ENCODE data around the gene CTCFL.

The CTCFL gene

DNA sequence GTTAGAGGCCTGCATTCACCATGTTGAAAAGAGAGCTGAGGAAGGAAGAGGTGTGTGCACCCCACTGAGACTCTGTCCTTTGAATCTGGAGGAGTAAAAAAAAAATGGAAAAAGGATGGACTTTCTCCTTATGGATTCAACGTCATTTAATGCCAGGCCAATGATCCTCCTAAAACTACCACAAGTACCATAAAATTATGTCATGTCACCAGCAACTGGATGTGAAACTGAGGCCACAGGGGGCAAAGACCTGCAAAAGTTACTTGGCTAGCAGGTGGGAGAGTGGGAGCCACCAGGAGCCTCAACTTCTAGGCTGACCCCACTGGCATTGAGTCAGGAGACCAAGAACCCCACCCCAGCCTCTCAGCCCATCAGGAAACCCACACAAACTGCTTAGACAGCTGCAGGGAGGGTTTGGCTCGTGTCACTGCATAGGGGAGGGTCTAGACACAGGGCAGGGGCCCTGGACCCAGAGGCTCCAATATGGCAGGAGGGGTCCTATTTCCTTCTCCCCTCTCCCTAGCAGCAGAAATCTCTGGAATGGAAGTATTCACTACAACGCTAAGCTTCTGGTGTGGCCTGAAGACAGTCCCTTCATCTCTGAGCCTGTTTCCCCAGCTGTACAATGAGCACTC, 47.0 kb upstream of the CTCFL start:
- peaks cover 41% of the 10 kb centered on the region for H3K27me3 ChIP-seq (ENCODE audit: insufficient read depth, low read length, poor library complexity)
- peaks cover 13% of the 10 kb centered on the region for H4K20me1 ChIP-seq (ENCODE audit: insufficient read depth, low read length)
- DNase-seq = no peak

DNA sequence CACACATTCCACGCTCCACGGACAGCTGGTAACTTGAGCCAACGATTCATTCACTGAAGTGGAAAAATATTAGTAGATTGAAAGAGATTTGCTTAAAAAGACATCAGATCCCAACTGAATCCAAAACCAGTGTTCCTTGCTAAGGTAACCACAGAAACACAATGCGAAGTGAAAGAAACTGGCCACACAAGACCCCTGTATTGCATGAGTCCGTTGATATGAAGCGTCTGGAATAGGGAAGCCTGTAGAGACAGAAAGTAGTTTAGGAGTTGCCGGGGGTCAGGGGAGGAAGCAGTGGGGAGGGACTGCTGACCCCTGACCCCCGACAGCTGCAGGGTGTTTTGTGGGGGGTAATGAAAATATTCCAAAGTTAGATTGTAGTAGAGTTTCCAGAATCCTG, 46.0 kb upstream of the CTCFL start:
- no peaks in the 10 kb centered on the region for H3K79me2 ChIP-seq (ENCODE audit: insufficient read depth, low read length)
- H3K4me2 ChIP-seq (ENCODE audit: insufficient read depth, low read length) = no peak overlapping the region
- peaks cover 35% of the 10 kb centered on the region for H3K27me3 ChIP-seq (ENCODE audit: insufficient read depth, low read length, poor library complexity)
- peaks cover 13% of the 10 kb centered on the region for H4K20me1 ChIP-seq (ENCODE audit: insufficient read depth, low read length)
- H3K27ac ChIP-seq (ENCODE audit: low read length) = no peak overlapping the region
- DNase-seq (no peak), ATAC-seq (ENCODE audit: insufficient read depth, low read depth) (no peak)
- no peaks in the 10 kb centered on the region for H3K9me3 ChIP-seq (ENCODE audit: insufficient read depth, low read length, severe bottlenecking)
- H3K36me3 ChIP-seq (ENCODE audit: insufficient read depth, low read length) = no peaks in the 10 kb centered on the region
- no peaks in the 10 kb centered on the region for H3K4me1 ChIP-seq (ENCODE audit: insufficient read depth, low read length)
- no peak overlapping the region for H3K9ac ChIP-seq (ENCODE audit: low read depth, low read length)
- TF ChIP-seq, protein P1, sequence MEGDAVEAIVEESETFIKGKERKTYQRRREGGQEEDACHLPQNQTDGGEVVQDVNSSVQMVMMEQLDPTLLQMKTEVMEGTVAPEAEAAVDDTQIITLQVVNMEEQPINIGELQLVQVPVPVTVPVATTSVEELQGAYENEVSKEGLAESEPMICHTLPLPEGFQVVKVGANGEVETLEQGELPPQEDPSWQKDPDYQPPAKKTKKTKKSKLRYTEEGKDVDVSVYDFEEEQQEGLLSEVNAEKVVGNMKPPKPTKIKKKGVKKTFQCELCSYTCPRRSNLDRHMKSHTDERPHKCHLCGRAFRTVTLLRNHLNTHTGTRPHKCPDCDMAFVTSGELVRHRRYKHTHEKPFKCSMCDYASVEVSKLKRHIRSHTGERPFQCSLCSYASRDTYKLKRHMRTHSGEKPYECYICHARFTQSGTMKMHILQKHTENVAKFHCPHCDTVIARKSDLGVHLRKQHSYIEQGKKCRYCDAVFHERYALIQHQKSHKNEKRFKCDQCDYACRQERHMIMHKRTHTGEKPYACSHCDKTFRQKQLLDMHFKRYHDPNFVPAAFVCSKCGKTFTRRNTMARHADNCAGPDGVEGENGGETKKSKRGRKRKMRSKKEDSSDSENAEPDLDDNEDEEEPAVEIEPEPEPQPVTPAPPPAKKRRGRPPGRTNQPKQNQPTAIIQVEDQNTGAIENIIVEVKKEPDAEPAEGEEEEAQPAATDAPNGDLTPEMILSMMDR (IDR thresholded peaks at IDR 0.05; ENCODE audit: borderline replicate concordance, extremely low read depth, low read length, poor library complexity, severe bottlenecking) = no peak
- TF ChIP-seq EZH2 (IDR thresholded peaks at IDR 0.05; ENCODE audit: borderline replicate concordance, low read depth, low read length, severe bottlenecking) = no peak
- no peak overlapping the region for H3K4me3 ChIP-seq (ENCODE audit: low read depth in 1 of 2, low read length in 2 of 2)
- H2AFZ ChIP-seq (ENCODE audit: low read depth, low read length) = no peak overlapping the region

More for the DNA sequence above, 47.0 kb upstream of the CTCFL start:
- no peaks in the 10 kb centered on the region for H3K79me2 ChIP-seq (ENCODE audit: insufficient read depth, low read length)
- no peak overlapping the region for H3K9ac ChIP-seq (ENCODE audit: low read depth, low read length)
- H2AFZ ChIP-seq (ENCODE audit: low read depth, low read length) = no peak overlapping the region
- TF ChIP-seq, protein P1 (IDR thresholded peaks at IDR 0.05; ENCODE audit: borderline replicate concordance, extremely low read depth, low read length, poor library complexity, severe bottlenecking) = no peak
- no peak for TF ChIP-seq EZH2 (IDR thresholded peaks at IDR 0.05; ENCODE audit: borderline replicate concordance, low read depth, low read length, severe bottlenecking)
- no peak overlapping the region for H3K4me2 ChIP-seq (ENCODE audit: insufficient read depth, low read length)
- no peaks in the 10 kb centered on the region for H3K9me3 ChIP-seq (ENCODE audit: insufficient read depth, low read length, severe bottlenecking)
- no peak overlapping the region for H3K4me3 ChIP-seq (ENCODE audit: low read depth in 1 of 2, low read length in 2 of 2)
- H3K4me1 ChIP-seq (ENCODE audit: insufficient read depth, low read length) = no peaks in the 10 kb centered on the region
- no peaks in the 10 kb centered on the region for H3K36me3 ChIP-seq (ENCODE audit: insufficient read depth, low read length)
- H3K27ac ChIP-seq (ENCODE audit: low read length) = no peak overlapping the region
- no peak for ATAC-seq (ENCODE audit: insufficient read depth, low read depth)

DNA sequence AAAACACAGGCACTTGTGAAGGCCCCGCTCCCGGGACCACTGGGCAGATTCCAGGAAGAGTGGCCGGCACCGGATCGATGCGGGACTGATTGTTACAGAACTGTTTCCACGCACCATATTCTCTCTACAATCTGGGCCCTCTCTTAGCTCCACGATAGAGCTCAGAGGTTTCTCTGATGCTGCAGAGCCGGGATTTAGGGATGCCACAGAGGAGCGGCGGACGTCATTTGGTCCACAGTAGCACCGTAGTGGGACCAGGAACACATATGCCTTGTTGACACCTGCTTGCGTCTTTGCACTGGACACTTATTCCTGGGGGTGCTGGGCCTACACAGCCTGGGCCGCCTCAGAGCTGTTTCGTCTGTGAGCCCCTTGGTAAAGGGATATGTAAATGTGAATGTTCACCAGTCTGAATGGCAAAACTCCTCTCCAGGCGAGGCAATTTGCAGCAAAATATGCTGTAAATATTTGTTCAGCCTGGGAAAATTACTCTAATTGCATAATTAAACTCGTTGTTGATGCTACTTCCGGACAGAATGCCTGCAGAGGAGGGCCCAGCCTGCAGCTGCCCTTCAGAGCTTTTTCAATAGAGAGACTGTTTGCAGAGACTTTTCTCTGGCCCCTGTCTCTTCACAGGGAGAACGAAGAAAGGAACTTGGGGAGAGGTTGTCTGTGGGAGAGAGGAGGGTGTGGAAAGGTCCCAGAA, 45.4 kb upstream of the CTCFL start:
- no peak for TF ChIP-seq EZH2 (IDR thresholded peaks at IDR 0.05; ENCODE audit: borderline replicate concordance, low read depth, low read length, severe bottlenecking)
- TF ChIP-seq, protein P1 (IDR thresholded peaks at IDR 0.05; ENCODE audit: borderline replicate concordance, extremely low read depth, low read length, poor library complexity, severe bottlenecking) = no peak
- Histone ChIP-seq H2AFZ (ENCODE audit: low read depth, low read length) (no peak overlapping the region), H3K9ac (ENCODE audit: low read depth, low read length) (no peak overlapping the region), H3K4me3 (ENCODE audit: low read depth in 1 of 2, low read length in 2 of 2) (no peak overlapping the region), H4K20me1 (ENCODE audit: insufficient read depth, low read length) (peaks cover 13% of the 10 kb centered on the region; the same call in 1 of the 2 replicates), H3K4me2 (ENCODE audit: insufficient read depth, low read length) (no peak overlapping the region), H3K27me3 (ENCODE audit: insufficient read depth, low read length, poor library complexity) (peaks cover 37% of the 10 kb centered on the region), H3K36me3 (ENCODE audit: insufficient read depth, low read length) (no peaks in the 10 kb centered on the region), H3K9me3 (ENCODE audit: insufficient read depth, low read length, severe bottlenecking) (no peaks in the 10 kb centered on the region), H3K27ac (ENCODE audit: low read length) (no peak overlapping the region), H3K4me1 (ENCODE audit: insufficient read depth, low read length) (no peaks in the 10 kb centered on the region), H3K79me2 (ENCODE audit: insufficient read depth, low read length) (no peaks in the 10 kb centered on the region)
- DNase-seq (no peak), ATAC-seq (ENCODE audit: insufficient read depth, low read depth) (no peak)

All from DND-41 (cell line).